ENCODE data around the gene ZYG11B. TPM values are rescaled to one million over a fixed set of nuclear protein-coding genes. Genes with fewer than 3 reads are reported as not detected.
"Not testable (repeated sequence)": the region's sequence is repeated elsewhere in the genome, so short reads cannot be mapped to it uniquely, and the experiment has no call there.

Gene ZYG11B
- total RNA-seq, 1 donor from 2014 or later: 10.2 TPM

- no peak overlapping the region for H3K27ac Mint-ChIP-seq
- peaks cover 21% of the 10 kb centered on the region for H3K4me1 Mint-ChIP-seq
- intact Hi-C loops (cut with micrococcal nuclease): no loop called here
These were observed 32.4 kb upstream of the ZYG11B start for GRCh38 chr1:52693843-52694242.

GRCh38 chr1:52695627-52696026 lies 30.6 kb upstream of the ZYG11B start:
- Mint-ChIP-seq H3K4me3 (peak overlapping the region; percentile 20), H3K36me3 (ENCODE audit: low read depth) (peaks cover 41% of the 10 kb centered on the region), H3K9me3 (no peaks in the 10 kb centered on the region), H3K4me1 (peaks cover 21% of the 10 kb centered on the region), H3K27ac (no peak overlapping the region), H3K27me3 (peaks cover 5% of the 10 kb centered on the region)
- peak; percentile 52 for DNase-seq
- intact Hi-C loops (cut with micrococcal nuclease): no loop called here

More at GRCh38 chr1:52693843-52694242, 32.4 kb upstream of the ZYG11B start:
- DNase-seq: no peak
- H3K27me3 Mint-ChIP-seq: no peaks in the 10 kb centered on the region
- H3K4me3 Mint-ChIP-seq: no peak overlapping the region
- peaks cover 44% of the 10 kb centered on the region for H3K36me3 Mint-ChIP-seq (ENCODE audit: low read depth)
- H3K9me3 Mint-ChIP-seq: no peaks in the 10 kb centered on the region

GRCh38 chr1:52697795-52698674 lies 28.2 kb upstream of the ZYG11B start, which contains the start of gene COA7:
COA7 (minus strand) TSS chr1:52698347; CDS start chr1:52698326, 21 bp downstream.
- intact Hi-C loops (cut with micrococcal nuclease): no loop called here
- Mint-ChIP-seq H3K4me3 (peak within 1 kb of the TSS; percentile 95), H3K4me1 (peaks cover 20% of the 10 kb centered on the region), H3K36me3 (ENCODE audit: low read depth) (peaks cover 23% of the 10 kb centered on the region), H3K9me3 (no peaks in the 10 kb centered on the region), H3K27ac (peak within 1 kb of the TSS; percentile 92), H3K27me3 (peaks cover 5% of the 10 kb centered on the region)
- peak; percentile 91 for DNase-seq

- no peaks in the 10 kb centered on the region for H3K9me3 Mint-ChIP-seq
- H3K27me3 Mint-ChIP-seq: peaks cover 6% of the 10 kb centered on the region
- H3K4me3 Mint-ChIP-seq: peak overlapping the region; percentile 86
- peak; percentile 94 for DNase-seq
- peaks cover under 1% of the 10 kb centered on the region for H3K36me3 Mint-ChIP-seq (ENCODE audit: low read depth)
- peak overlapping the region; percentile 89 for H3K27ac Mint-ChIP-seq
- H3K4me1 Mint-ChIP-seq: peaks cover 15% of the 10 kb centered on the region
- intact Hi-C loops (cut with micrococcal nuclease): loop anchor here (1.0 to 5.0 kb wide), 6 partner anchors 23 to 484 kb away; partner anchors contain the start of genes ECHDC2, ZYG11A and ZYG11B
These were observed 23.1 kb upstream of the ZYG11B start for GRCh38 chr1:52702886-52703787.

GRCh38 chr1:52706136-52706670 lies 20.1 kb upstream of the ZYG11B start:
- peaks cover 12% of the 10 kb centered on the region for H3K4me1 Mint-ChIP-seq
- peaks cover 5% of the 10 kb centered on the region for H3K27me3 Mint-ChIP-seq
- no peaks in the 10 kb centered on the region for H3K9me3 Mint-ChIP-seq
- no peak overlapping the region for H3K4me3 Mint-ChIP-seq
- H3K27ac Mint-ChIP-seq: no peak overlapping the region
- intact Hi-C loops (cut with micrococcal nuclease): no loop called here
- DNase-seq: no peak
- H3K36me3 Mint-ChIP-seq (ENCODE audit: low read depth): no peaks in the 10 kb centered on the region

- no peak for DNase-seq
- no peak overlapping the region for H3K4me3 Mint-ChIP-seq
- H3K4me1 Mint-ChIP-seq: peaks cover 10% of the 10 kb centered on the region
- intact Hi-C loops (cut with micrococcal nuclease): no loop called here
- no peaks in the 10 kb centered on the region for H3K36me3 Mint-ChIP-seq (ENCODE audit: low read depth)
- no peak overlapping the region for H3K27ac Mint-ChIP-seq
- H3K27me3 Mint-ChIP-seq: peaks cover 5% of the 10 kb centered on the region
- no peaks in the 10 kb centered on the region for H3K9me3 Mint-ChIP-seq
These were observed 19.0 kb upstream of the ZYG11B start for GRCh38 chr1:52706941-52707926.

- Mint-ChIP-seq H3K36me3 (ENCODE audit: low read depth) (no peaks in the 10 kb centered on the region), H3K27me3 (peaks cover 5% of the 10 kb centered on the region), H3K4me1 (peaks cover 5% of the 10 kb centered on the region), H3K9me3 (no peaks in the 10 kb centered on the region), H3K4me3 (no peak overlapping the region), H3K27ac (no peak overlapping the region)
- no peak for DNase-seq
- intact Hi-C loops (cut with micrococcal nuclease): no loop called here
These were observed 18.2 kb upstream of the ZYG11B start for GRCh38 chr1:52707927-52708655.

GRCh38 chr1:52709016-52709415 lies 17.2 kb upstream of the ZYG11B start:
- Mint-ChIP-seq H3K27me3 (peaks cover 5% of the 10 kb centered on the region), H3K27ac (no peak overlapping the region), H3K4me3 (no peak overlapping the region), H3K4me1 (peaks cover 2% of the 10 kb centered on the region), H3K36me3 (ENCODE audit: low read depth) (no peaks in the 10 kb centered on the region), H3K9me3 (no peaks in the 10 kb centered on the region)
- intact Hi-C loops (cut with micrococcal nuclease): no loop called here
- DNase-seq: no peak

- Mint-ChIP-seq H3K9me3 (no peaks in the 10 kb centered on the region), H3K36me3 (ENCODE audit: low read depth) (no peaks in the 10 kb centered on the region)
These were observed 12.7 kb upstream of the ZYG11B start for GRCh38 chr1:52713590-52713989.

GRCh38 chr1:52715296-52715695 lies 11.0 kb upstream of the ZYG11B start:
- intact Hi-C loops (cut with micrococcal nuclease); H3K36me3 Mint-ChIP-seq (ENCODE audit: low read depth); H3K27me3 Mint-ChIP-seq; H3K4me1 Mint-ChIP-seq; DNase-seq; H3K9me3 Mint-ChIP-seq; H3K27ac Mint-ChIP-seq; H3K4me3 Mint-ChIP-seq: not testable (repeated sequence)

More at GRCh38 chr1:52713590-52713989, 12.7 kb upstream of the ZYG11B start:
- DNase-seq: no peak
- H3K4me3 Mint-ChIP-seq: no peak overlapping the region
- no peak overlapping the region for H3K27ac Mint-ChIP-seq
- intact Hi-C loops (cut with micrococcal nuclease): no loop called here
- peaks cover 3% of the 10 kb centered on the region for H3K27me3 Mint-ChIP-seq
- peaks cover 2% of the 10 kb centered on the region for H3K4me1 Mint-ChIP-seq

GRCh38 chr1:52723260-52723659 lies 3.0 kb upstream of the ZYG11B start:
- H3K27me3 Mint-ChIP-seq: peaks cover 2% of the 10 kb centered on the region
- intact Hi-C loops (cut with micrococcal nuclease): loop anchor here (10.0 kb wide), 1 partner anchor 668 kb away; the partner anchor contains the start of genes BTF3L4 and TXNDC12
- no peaks in the 10 kb centered on the region for H3K36me3 Mint-ChIP-seq (ENCODE audit: low read depth)

GRCh38 chr1:52725903-52726264 lies 369 bp upstream of the ZYG11B start:
- Mint-ChIP-seq H3K9me3 (peaks cover 4% of the 10 kb centered on the region), H3K27me3 (peaks cover 2% of the 10 kb centered on the region), H3K27ac (peak overlapping the region; percentile 52), H3K4me3 (peak overlapping the region; percentile 78), H3K4me1 (peaks cover 30% of the 10 kb centered on the region), H3K36me3 (ENCODE audit: low read depth) (no peaks in the 10 kb centered on the region)
- no peak for DNase-seq
- intact Hi-C loops (cut with micrococcal nuclease): loop anchor here (1.0 to 10.0 kb wide), 4 partner anchors 23 to 1207 kb away; partner anchors contain the start of genes BTF3L4, ECHDC2, EPS15 and TXNDC12

More at GRCh38 chr1:52723260-52723659, 3.0 kb upstream of the ZYG11B start:
- no peak overlapping the region for H3K27ac Mint-ChIP-seq
- DNase-seq: no peak
- no peak overlapping the region for H3K4me3 Mint-ChIP-seq
- peaks cover 26% of the 10 kb centered on the region for H3K4me1 Mint-ChIP-seq
- peaks cover 4% of the 10 kb centered on the region for H3K9me3 Mint-ChIP-seq
